ENCODE results near the gene NDRG2.

NDRG2 gene

DNA sequence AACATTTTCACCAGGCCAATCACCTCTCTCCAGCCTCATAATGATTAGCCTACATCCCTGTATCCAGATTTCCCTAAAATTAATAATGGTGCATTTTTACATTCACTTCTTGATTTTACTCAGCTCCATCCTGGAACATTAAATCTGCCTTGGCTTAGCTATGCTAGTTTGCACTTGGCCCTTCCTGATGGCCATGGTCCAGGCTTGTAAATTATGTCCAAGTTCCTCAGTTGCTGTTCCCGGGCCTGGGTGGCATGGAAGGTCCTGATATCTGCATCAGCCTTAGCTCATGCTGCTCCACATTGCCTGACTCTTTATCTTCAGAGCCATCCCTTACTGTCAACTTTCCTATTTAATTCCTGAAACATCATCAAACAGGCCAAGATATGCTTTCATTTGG, 46.2 kb downstream of the NDRG2 start:
- in situ Hi-C loops (cut with MboI; ENCODE audit: low sequenced_read_pairs) = loop anchor here (10.0 kb wide), 2 partner anchors 124 to 284 kb away; no protein-coding TSS in a partner anchor

DNA sequence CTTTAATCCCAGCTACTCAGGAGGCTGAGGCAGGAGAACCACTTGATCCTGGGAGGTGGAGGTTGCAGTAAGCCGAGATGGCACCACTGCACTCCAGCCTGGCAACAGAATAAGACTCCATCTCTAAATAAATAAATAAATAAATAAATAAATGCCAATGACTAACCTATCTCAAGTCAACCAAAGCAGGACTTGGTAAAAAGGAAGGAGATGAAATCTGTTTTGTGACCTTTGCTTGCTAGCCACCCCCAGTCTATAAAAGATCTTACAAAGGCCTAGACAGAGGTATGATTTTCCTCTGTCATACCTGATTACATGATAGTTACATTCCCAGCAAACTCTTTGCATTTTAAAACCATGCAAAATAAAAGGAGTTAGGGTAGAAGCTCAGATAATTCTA, 48.6 kb downstream of the NDRG2 start:
- in situ Hi-C loops (cut with MboI; ENCODE audit: low sequenced_read_pairs) = loop anchor here (10.0 kb wide), 2 partner anchors 121 to 281 kb away; no protein-coding TSS in a partner anchor

- in situ Hi-C loops (cut with MboI; ENCODE audit: low sequenced_read_pairs) = loop anchor here (10.0 kb wide), 2 partner anchors 119 to 279 kb away; no protein-coding TSS in a partner anchor
Measured at GRCh38 chr14:20973501-20973900, 51.4 kb downstream of the NDRG2 start.

- in situ Hi-C loops (cut with MboI; ENCODE audit: low sequenced_read_pairs) = loop anchor here (10.0 kb wide), 2 partner anchors 117 to 277 kb away; no protein-coding TSS in a partner anchor
Measured at GRCh38 chr14:20971705-20972021, 53.2 kb downstream of the NDRG2 start.

DNA sequence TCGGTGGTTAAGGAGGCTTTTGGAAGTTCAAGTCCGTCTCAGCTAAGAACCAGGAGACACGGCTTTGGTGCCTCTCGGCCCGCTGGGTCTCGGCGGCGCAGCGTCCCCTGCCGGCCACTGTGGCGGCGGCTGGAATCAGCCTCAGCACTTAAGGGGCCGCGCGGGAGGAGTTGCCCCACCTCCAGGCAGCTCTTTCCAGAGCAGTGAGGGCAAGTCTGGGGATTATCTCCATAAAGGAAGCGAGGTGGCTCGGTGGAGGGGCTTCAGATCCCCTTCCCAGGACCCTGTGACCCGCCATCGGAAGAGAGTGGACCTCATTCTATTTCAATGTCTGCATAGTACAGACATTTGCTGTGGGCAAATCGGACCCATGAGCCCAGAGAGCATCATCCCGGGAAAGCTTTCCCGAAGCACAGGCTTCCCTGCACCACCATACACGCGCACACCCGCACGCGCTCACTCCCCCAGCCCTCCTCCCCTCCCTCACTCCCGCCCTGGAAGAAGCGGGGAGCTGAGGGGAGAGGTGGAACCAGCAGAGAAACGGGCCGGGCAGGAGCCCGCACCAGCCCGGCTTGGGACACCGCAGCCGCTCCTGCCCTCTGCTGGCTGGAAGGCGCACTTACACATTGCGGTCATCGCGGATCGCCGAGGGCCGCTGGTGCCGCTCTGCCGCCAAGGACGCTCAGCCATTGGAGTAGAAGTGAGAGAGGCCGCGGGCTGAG, 53.7 kb downstream of the NDRG2 start:
- in situ Hi-C loops (cut with MboI; ENCODE audit: low sequenced_read_pairs) = loop anchor here (10.0 kb wide), 2 partner anchors 116 to 276 kb away; no protein-coding TSS in a partner anchor

- in situ Hi-C loops (cut with MboI; ENCODE audit: low sequenced_read_pairs) = loop anchor here (10.0 kb wide), 2 partner anchors 116 to 276 kb away; no protein-coding TSS in a partner anchor
Measured at GRCh38 chr14:20970647-20970982, 54.2 kb downstream of the NDRG2 start.

DNA sequence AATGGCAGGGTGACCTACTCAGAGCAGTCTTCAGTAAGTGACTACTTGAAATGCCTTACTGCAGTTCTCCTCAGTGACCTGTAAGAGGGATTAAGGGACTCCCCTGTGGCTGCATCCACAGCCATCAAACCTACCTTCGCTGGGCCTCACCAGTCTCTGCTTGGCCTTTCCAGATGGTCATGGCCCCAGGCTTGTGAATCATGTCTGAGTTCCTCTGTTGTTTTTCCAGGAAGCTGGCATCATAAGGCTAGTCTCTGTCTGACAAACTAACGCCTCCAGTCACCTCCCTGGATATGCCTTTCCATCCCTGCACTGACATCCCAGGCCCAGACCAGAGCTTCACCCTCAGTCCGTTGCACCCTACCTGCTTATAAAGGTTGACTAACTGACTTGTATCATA, 55.5 kb downstream of the NDRG2 start:
- in situ Hi-C loops (cut with MboI; ENCODE audit: low sequenced_read_pairs) = loop anchor here (10.0 kb wide), 1 partner anchor 95 kb away; no protein-coding TSS in a partner anchor

Data from HL-60/S4 (cell line).